GM10847 (cell line): ENCODE measurements around the gene CDC42BPG.

Source experiments
- POLR2A ChIP-seq: IDR thresholded peaks from 2 replicates; pipeline ENCODE4 v1.6.1; 2011; ENCODE audit not compliant: insufficient read length; ENCODE audit errors: extremely low read depth

The CDC42BPG gene

GRCh38 chr11:64844330-64845128 lies at the start of gene CDC42BPG:
Gene CDC42BPG, minus strand, starts transcription at chr11:64844653. Its CDS starts 84 bp downstream, at chr11:64844569.
- no peak for TF ChIP-seq POLR2A

- TF ChIP-seq POLR2A, result no peak
Measured at GRCh38 chr11:64893194-64894069, 49.0 kb upstream of the CDC42BPG start.

- no peak for TF ChIP-seq POLR2A
Measured at GRCh38 chr11:64892838-64893193, 48.4 kb upstream of the CDC42BPG start.

GRCh38 chr11:64892411-64892831 lies 48.0 kb upstream of the CDC42BPG start:
- no peak for TF ChIP-seq POLR2A

- no peak for TF ChIP-seq POLR2A
Measured at GRCh38 chr11:64891880-64892279, 47.4 kb upstream of the CDC42BPG start.

- TF ChIP-seq POLR2A, result no peak
Measured at GRCh38 chr11:64891215-64891848, 46.9 kb upstream of the CDC42BPG start.

- TF ChIP-seq POLR2A, result no peak
Measured at GRCh38 chr11:64890522-64890939, 46.1 kb upstream of the CDC42BPG start.

- no peak for TF ChIP-seq POLR2A
Measured at GRCh38 chr11:64888729-64889511, 44.5 kb upstream of the CDC42BPG start.

GRCh38 chr11:64888406-64888728 lies 43.9 kb upstream of the CDC42BPG start:
- no peak for TF ChIP-seq POLR2A

GRCh38 chr11:64887757-64888405 lies 43.4 kb upstream of the CDC42BPG start:
- TF ChIP-seq POLR2A, result peak; percentile 26

GRCh38 chr11:64887234-64887756 lies 42.8 kb upstream of the CDC42BPG start:
- no peak for TF ChIP-seq POLR2A

GRCh38 chr11:64885367-64886286 lies 41.2 kb upstream of the CDC42BPG start:
- no peak for TF ChIP-seq POLR2A

GRCh38 chr11:64884019-64884418 lies 39.6 kb upstream of the CDC42BPG start:
- TF ChIP-seq POLR2A, result no peak
